PC-9 (cell line): ENCODE results near the gene TMEM74B. TPM values are rescaled to one million over a fixed set of nuclear protein-coding genes. Genes with fewer than 3 reads are reported as not detected.

Source experiments
- BruUV-seq: library from RNA; stranded (reverse); fragments of 400-500 nt; replicated peaks from 2 replicates; lab custom pipeline; 2021; lab: Mats Ljungman, UMichigan
- CTCF ChIA-PET: fragments of 300-600 bp; sonication (Branson Sonifier 250); formaldehyde crosslinking; loops from one replicate; lab custom pipeline; 2022; ENCODE audit warnings: antibody characterized with exemption; lab: Charles Lee
- POLR2A ChIA-PET: fragments of 300-600 bp; sonication (Branson Sonifier 250); formaldehyde crosslinking; loops from one replicate; lab custom pipeline; 2022; ENCODE audit warnings: antibody characterized with exemption; ENCODE audit not compliant: unreplicated experiment; lab: Charles Lee
- DNase-seq, 2 experiments: peaks; one replicate each; pipeline versions ENCODE4 v3.0.0 to v3.0.0-alpha.2; 2015 to 2022; ENCODE audit warnings: mixed read lengths in 1 of 2
- H2AFZ ChIP-seq: fragments of 200-600 bp; sonication (generic); 2 replicates; pipeline ENCODE4 v1.8.1; 2017; ENCODE audit warnings: antibody characterized with exemption
- H3F3A ChIP-seq: fragments of 200-600 bp; sonication (generic); 2 replicates; pipeline ENCODE4 v1.8.1; 2017; ENCODE audit warnings: antibody characterized with exemption, mild to moderate bottlenecking, low read depth; ENCODE audit not compliant: insufficient read depth
- H3K27ac ChIP-seq: fragments of 200-600 bp; sonication (generic); 2 replicates; pipeline ENCODE4 v1.6.1; 2016; ENCODE audit warnings: mixed run types
- H3K27me3 ChIP-seq: fragments of 200-600 bp; sonication (generic); 2 replicates; pipeline ENCODE4 v1.6.1; 2016; ENCODE audit warnings: low read depth, mixed run types; ENCODE audit not compliant: insufficient read depth
- H3K36me3 ChIP-seq: fragments of 200-600 bp; sonication (generic); 2 replicates; pipeline ENCODE4 v1.6.1; 2016; ENCODE audit warnings: low read depth, mixed run types
- H3K4me1 ChIP-seq: fragments of 200-600 bp; sonication (generic); replicated peaks from 2 replicates; pipeline ENCODE4 v1.6.1; 2016; ENCODE audit warnings: mixed run types; ENCODE audit not compliant: insufficient read depth
- H3K4me2 ChIP-seq: fragments of 200-600 bp; sonication (generic); 2 replicates; pipeline ENCODE4 v1.6.1; 2017; ENCODE audit warnings: mixed run types
- H3K4me3 ChIP-seq: fragments of 200-600 bp; sonication (generic); 2 replicates; pipeline ENCODE4 v1.6.1; 2016; ENCODE audit warnings: mixed run types
- H3K79me2 ChIP-seq: fragments of 200-600 bp; sonication (generic); 2 replicates; pipeline ENCODE4 v1.6.1; 2017; ENCODE audit warnings: low read depth, mixed run types
- H3K9me2 ChIP-seq: fragments of 200-600 bp; sonication (generic); 2 replicates; pipeline ENCODE4 v1.8.1; 2017; ENCODE audit warnings: mild to moderate bottlenecking; ENCODE audit not compliant: insufficient read depth
- H3K9me3 ChIP-seq: fragments of 200-600 bp; sonication (generic); 2 replicates; pipeline ENCODE4 v1.8.1; 2016; ENCODE audit warnings: low read depth; ENCODE audit not compliant: insufficient read depth
- H4K20me1 ChIP-seq: fragments of 200-600 bp; sonication (generic); 2 replicates; pipeline ENCODE4 v1.8.1; 2017; ENCODE audit not compliant: insufficient read depth
- EZH2 ChIP-seq: fragments of 200-600 bp; sonication (generic); IDR thresholded peaks from 2 replicates; pipeline ENCODE4 v1.8.0; 2017; ENCODE audit warnings: antibody characterized with exemption, low read depth
- intact Hi-C: fragments of 100-400 bp; cut with micrococcal nuclease; formaldehyde crosslinking; loops from one replicate; pipeline ENCODE4 v1.10.0; 2022; ENCODE audit not compliant: unreplicated experiment
- total RNA-seq: library from RNA; stranded (reverse); gene quantifications from 2 replicates; pipeline ENCODE4 v1.2.3, GENCODE V29; 2021
- TF ChIP-seq, protein P1 (sequence below): fragments of 200-600 bp; sonication (generic); conservative IDR thresholded peaks from 2 replicates; pipeline ENCODE4 v1.6.1; 2017; ENCODE audit warnings: mixed run types, antibody characterized with exemption, mild to moderate bottlenecking, moderate library complexity

Gene TMEM74B
- total RNA-seq, 1 experiment from 2014 or later: 0.44 TPM

DNA sequence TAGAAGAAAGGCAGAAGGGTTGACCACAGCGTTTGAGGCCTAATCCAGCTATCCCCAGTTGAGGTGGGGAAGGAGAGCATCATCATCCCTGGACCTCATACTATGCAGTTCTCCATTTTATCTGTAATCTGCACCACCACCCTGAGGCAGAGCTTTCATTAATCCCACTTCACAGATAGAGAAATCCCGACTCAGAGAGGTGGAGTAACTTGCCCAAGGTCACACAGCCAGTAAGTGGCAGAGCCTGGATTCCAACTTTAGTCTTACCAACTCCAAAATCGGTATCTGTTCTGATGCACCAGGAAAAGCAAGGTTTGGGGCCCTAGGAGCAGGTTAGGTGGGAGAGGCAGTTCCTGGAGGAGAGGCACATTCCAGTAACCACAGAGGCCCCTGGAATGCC lies 6.7 kb downstream of the TMEM74B start:
- Histone ChIP-seq H3K4me1 (no peaks in the 10 kb centered on the region), H3K36me3 (no peaks in the 10 kb centered on the region), H3K27ac (no peak overlapping the region), H3K9me3 (no peaks in the 10 kb centered on the region), H2AFZ (no peak overlapping the region), H3K27me3 (no peaks in the 10 kb centered on the region), H4K20me1 (no peaks in the 10 kb centered on the region; the same call in 1 of the 2 replicates), H3K4me3 (no peak overlapping the region), H3K9me2 (no peaks in the 10 kb centered on the region), H3F3A (no peaks in the 10 kb centered on the region), H3K4me2 (no peak overlapping the region), H3K79me2 (no peaks in the 10 kb centered on the region)
- CTCF ChIA-PET: no interaction called here
- BruUV-seq: no TSS peak
- no peak for DNase-seq
- intact Hi-C loops: no loop called here
- POLR2A ChIA-PET: no interaction called here
- TF ChIP-seq, protein P1, sequence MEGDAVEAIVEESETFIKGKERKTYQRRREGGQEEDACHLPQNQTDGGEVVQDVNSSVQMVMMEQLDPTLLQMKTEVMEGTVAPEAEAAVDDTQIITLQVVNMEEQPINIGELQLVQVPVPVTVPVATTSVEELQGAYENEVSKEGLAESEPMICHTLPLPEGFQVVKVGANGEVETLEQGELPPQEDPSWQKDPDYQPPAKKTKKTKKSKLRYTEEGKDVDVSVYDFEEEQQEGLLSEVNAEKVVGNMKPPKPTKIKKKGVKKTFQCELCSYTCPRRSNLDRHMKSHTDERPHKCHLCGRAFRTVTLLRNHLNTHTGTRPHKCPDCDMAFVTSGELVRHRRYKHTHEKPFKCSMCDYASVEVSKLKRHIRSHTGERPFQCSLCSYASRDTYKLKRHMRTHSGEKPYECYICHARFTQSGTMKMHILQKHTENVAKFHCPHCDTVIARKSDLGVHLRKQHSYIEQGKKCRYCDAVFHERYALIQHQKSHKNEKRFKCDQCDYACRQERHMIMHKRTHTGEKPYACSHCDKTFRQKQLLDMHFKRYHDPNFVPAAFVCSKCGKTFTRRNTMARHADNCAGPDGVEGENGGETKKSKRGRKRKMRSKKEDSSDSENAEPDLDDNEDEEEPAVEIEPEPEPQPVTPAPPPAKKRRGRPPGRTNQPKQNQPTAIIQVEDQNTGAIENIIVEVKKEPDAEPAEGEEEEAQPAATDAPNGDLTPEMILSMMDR: no peak
- no peak for TF ChIP-seq EZH2

DNA sequence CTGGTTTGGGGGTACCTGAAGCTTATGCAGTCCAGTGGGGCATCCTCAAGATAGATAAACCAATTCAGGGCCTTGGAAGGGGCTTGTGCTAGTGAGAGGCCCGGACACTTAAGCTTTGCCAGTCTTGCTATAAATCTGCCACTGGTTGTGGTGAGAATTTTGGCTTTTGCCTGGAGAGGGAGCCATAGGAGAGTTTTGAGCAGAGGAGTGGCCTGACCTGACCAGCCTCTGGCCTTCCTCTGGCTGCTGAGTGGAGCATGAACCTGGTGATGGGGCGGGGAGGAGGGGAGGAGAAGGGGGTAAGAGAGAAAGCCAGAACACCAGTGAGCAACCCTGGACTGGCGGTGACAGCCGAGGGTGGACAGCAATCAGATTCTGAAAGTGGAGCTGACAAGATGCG lies 7.1 kb downstream of the TMEM74B start:
- ChIA-PET CTCF (no interaction called here), POLR2A (no interaction called here)
- H3F3A ChIP-seq: no peaks in the 10 kb centered on the region
- no peaks in the 10 kb centered on the region for H3K9me3 ChIP-seq
- H4K20me1 ChIP-seq: no peaks in the 10 kb centered on the region; the same call in 1 of the 2 replicates
- H3K36me3 ChIP-seq: no peaks in the 10 kb centered on the region
- no peak overlapping the region for H2AFZ ChIP-seq
- no peaks in the 10 kb centered on the region for H3K9me2 ChIP-seq
- no peak overlapping the region for H3K4me2 ChIP-seq
- no peaks in the 10 kb centered on the region for H3K79me2 ChIP-seq
- intact Hi-C loops: no loop called here
- BruUV-seq: no TSS peak
- no peak overlapping the region for H3K27ac ChIP-seq
- TF ChIP-seq EZH2: no peak
- DNase-seq: peak in 1 of 2 experiments; percentile 24
- H3K4me1 ChIP-seq: no peaks in the 10 kb centered on the region
- H3K4me3 ChIP-seq: no peak overlapping the region
- H3K27me3 ChIP-seq: no peaks in the 10 kb centered on the region

DNA sequence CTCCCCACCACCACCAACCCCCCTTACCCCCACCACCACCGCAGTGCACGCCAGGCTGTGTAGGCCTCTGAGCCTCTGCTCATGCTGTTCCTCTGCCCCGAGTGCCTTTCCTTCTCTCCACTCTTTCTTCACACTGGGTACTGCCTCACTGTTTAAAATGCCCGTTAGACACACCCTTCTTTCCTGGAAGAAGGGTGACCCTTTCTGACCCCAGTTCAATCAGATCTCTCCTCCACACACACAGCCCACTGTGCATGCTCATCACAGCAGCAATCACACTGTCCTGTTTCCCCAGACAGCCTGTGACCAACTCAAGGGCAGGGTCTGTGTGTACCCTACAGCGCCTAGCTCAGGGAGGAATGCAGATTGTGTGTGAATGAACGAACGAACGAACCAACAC lies 10.0 kb downstream of the TMEM74B start:
- H3K9me3 ChIP-seq: no peaks in the 10 kb centered on the region
- H2AFZ ChIP-seq: no peak overlapping the region
- no peaks in the 10 kb centered on the region for H3K4me1 ChIP-seq
- CTCF ChIA-PET: no interaction called here
- no peak for TF ChIP-seq EZH2
- TF ChIP-seq, protein P1: no peak
- no peak overlapping the region for H3K4me2 ChIP-seq
- H3K36me3 ChIP-seq: no peaks in the 10 kb centered on the region
- no peaks in the 10 kb centered on the region for H3K9me2 ChIP-seq
- H3K79me2 ChIP-seq: no peaks in the 10 kb centered on the region
- H3K27ac ChIP-seq: no peak overlapping the region
- no peak for DNase-seq
- POLR2A ChIA-PET: no interaction called here
- no peaks in the 10 kb centered on the region for H3K27me3 ChIP-seq
- H4K20me1 ChIP-seq: peaks cover 3% of the 10 kb centered on the region; the same call in 1 of the 2 replicates
- no peak overlapping the region for H3K4me3 ChIP-seq
- H3F3A ChIP-seq: no peaks in the 10 kb centered on the region
- intact Hi-C loops: no loop called here
- no TSS peak for BruUV-seq

DNA sequence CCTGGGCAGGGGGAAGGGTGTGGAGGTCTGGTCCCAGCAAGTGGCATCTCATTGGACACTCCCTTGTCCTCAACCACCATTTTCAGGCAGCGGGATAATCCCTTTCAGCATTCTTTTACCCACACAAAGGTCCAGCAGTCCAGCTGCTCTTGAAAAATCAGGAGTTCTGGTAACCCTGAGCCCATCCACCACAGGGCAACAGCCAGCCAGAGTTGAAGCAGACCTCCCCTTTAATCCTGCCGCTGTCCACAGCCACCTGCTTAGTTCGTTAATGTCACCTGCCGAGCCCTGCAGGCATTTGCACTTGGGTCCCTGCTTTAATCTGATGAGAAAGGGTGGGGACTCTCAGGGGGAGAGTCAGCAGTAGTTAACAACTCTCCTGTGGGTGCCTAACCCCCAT lies 11.1 kb downstream of the TMEM74B start:
- no peak for DNase-seq
- Histone ChIP-seq H4K20me1 (peaks cover 3% of the 10 kb centered on the region; the same call in 1 of the 2 replicates), H2AFZ (no peak overlapping the region), H3K4me2 (no peak overlapping the region), H3K27ac (no peak overlapping the region), H3K4me3 (no peak overlapping the region), H3F3A (no peaks in the 10 kb centered on the region), H3K36me3 (no peaks in the 10 kb centered on the region), H3K4me1 (no peaks in the 10 kb centered on the region), H3K79me2 (no peaks in the 10 kb centered on the region), H3K9me2 (no peaks in the 10 kb centered on the region), H3K27me3 (no peaks in the 10 kb centered on the region), H3K9me3 (no peaks in the 10 kb centered on the region)
- intact Hi-C loops: no loop called here
- TF ChIP-seq EZH2: no peak
- TF ChIP-seq, protein P1: no peak
- CTCF ChIA-PET: no interaction called here
- no TSS peak for BruUV-seq
- POLR2A ChIA-PET: no interaction called here
